Measurements from ENCODE around the gene C20orf204. TPM values are rescaled to one million over a fixed set of nuclear protein-coding genes. Genes with fewer than 3 reads are reported as not detected.
A peak's percentile ranks its signal among the peaks of the same experiment; 100 is the strongest.

Gene C20orf204
- total RNA-seq, 1 donor from 2014 or later, result 0.98 TPM

DNA sequence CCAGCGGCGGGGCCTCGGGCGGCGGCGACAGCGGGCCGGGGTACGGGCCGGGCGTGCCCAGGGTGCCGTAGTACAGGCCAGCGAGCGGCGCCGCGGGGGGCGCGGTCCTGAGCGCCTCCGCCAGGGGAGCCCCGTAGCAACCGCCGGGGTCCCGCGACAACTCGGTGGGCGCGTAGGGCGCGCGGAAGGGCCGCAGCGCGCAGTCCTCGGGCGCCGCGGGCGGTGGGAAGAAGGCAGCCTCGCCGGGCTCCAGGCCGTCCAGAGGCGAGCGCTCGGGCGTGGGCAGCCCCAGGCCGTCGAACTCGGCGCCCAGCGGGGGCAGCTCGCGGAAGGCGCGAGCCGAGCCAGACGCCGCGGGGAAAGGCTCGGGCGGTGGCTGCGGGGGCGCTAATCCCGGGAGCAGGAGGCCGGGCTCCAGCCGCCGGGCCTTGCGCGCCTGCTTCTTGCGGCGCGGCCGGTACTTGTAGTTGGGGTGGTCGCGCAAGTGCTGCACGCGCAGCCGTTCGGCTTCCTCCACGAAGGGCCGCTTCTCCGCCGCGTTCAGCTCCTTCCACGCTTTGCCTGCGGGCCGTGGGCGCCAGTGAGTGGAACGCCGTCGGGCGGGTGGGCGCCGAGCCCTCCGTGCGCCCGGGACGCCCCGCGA is 12.5 kb downstream of the C20orf204 start:
- H3K27me3 ChIP-seq, result peaks cover 8% of the 10 kb centered on the region
- peak overlapping the region; percentile 39 to 42 for H3K4me3 ChIP-seq

DNA sequence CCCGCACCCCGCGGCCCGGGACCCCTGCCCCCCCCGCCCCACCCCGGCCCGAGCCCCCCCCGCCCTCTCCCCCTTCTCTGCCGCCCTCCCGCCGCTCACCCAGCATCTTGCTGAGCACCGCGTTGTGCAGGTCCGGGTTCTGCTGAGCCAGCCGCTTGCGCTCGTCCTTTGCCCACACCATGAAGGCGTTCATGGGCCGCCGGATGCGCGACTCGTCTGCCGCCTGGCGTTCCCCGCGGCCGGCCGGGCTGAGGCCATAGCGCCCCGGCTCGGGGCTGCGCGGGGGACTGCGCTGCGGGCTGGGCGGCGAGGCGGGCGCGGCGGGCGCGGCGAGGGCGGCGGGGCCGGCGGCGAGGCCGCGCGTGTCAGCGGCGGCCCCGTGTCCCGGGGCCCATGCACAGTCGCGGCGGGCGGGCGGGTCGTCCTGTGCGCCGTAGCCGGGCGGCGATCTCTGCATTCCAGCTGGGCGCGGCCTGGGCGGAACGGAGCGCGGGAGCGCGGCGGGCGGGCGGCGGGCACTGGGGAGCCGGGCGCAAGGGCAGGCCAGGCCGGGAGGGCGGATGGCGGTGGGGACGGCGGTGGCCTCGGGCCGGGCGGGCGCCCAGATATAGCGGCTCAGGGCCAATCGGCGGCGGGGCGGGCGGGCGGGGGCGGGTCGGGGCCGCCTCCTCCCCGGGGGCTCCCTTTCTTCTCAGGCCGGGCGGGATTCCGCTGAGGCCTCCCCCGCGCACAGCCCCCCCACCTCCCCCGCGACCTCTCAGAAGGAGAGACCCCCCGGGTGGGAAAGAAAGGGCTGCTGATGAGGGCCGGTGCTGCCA is 13.3 kb downstream of the C20orf204 start, which contains the start of gene SOX18:
SOX18 (minus strand) TSS at position 580 of the 818 bp plus-strand sequence; CDS start at position 457, 123 bp downstream.
- no peaks in the 10 kb centered on the region for H3K36me3 ChIP-seq
- peak within 1 kb of the TSS; percentile 39 to 42 for H3K4me3 ChIP-seq
- no peak within 1 kb of the TSS for H3K27ac ChIP-seq
- peaks cover 20% of the 10 kb centered on the region for H3K4me1 ChIP-seq
- H3K27me3 ChIP-seq, result peaks cover 8% of the 10 kb centered on the region
- TF ChIP-seq POLR2A (IDR thresholded peaks at IDR 0.05) (no peak), POLR2AphosphoS5 (IDR thresholded peaks at IDR 0.05; ENCODE audit: insufficient read depth in 1 of 2, low read depth in 1 of 2) (no peak)
- TF ChIP-seq, protein P1, sequence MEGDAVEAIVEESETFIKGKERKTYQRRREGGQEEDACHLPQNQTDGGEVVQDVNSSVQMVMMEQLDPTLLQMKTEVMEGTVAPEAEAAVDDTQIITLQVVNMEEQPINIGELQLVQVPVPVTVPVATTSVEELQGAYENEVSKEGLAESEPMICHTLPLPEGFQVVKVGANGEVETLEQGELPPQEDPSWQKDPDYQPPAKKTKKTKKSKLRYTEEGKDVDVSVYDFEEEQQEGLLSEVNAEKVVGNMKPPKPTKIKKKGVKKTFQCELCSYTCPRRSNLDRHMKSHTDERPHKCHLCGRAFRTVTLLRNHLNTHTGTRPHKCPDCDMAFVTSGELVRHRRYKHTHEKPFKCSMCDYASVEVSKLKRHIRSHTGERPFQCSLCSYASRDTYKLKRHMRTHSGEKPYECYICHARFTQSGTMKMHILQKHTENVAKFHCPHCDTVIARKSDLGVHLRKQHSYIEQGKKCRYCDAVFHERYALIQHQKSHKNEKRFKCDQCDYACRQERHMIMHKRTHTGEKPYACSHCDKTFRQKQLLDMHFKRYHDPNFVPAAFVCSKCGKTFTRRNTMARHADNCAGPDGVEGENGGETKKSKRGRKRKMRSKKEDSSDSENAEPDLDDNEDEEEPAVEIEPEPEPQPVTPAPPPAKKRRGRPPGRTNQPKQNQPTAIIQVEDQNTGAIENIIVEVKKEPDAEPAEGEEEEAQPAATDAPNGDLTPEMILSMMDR (IDR thresholded peaks at IDR 0.05), result no peak
- no peak for DNase-seq (ENCODE audit: extremely low spot score in 2 of 2)
- intact Hi-C loops (cut with DNase I), result no loop called here
- H3K9me3 ChIP-seq, result no peaks in the 10 kb centered on the region

More for the DNA sequence above, 12.5 kb downstream of the C20orf204 start:
- intact Hi-C loops (cut with DNase I), result no loop called here
- Histone ChIP-seq H3K9me3 (no peaks in the 10 kb centered on the region), H3K27ac (no peak overlapping the region), H3K4me1 (peaks cover 18% of the 10 kb centered on the region), H3K36me3 (no peaks in the 10 kb centered on the region)
- TF ChIP-seq, protein P1 (IDR thresholded peaks at IDR 0.05), result no peak
- TF ChIP-seq POLR2A (IDR thresholded peaks at IDR 0.05) (no peak), POLR2AphosphoS5 (IDR thresholded peaks at IDR 0.05; ENCODE audit: insufficient read depth in 1 of 2, low read depth in 1 of 2) (no peak)
- DNase-seq (ENCODE audit: extremely low spot score in 2 of 2), result no peak

DNA sequence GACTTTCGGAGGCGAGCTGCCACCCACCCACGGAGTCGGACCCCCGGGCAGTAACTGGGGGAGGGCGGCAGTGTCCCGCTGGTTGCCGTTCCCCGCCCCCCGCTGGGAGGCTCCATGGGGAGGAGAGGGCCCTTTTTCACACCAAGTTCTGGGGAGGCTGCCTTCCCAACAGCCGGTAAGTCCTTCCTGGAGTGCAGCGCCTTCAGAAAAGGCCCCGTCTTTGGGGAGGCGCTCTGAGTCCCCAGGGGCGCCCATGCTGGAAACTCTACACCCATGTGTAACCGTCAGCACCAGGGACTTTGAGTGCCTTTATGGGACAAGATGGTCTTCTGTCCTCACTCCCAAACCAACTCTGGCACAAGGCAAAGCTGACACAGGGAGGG is 13.9 kb downstream of the C20orf204 start:
- peak overlapping the region; percentile 28 to 42 for H3K4me3 ChIP-seq
- no peaks in the 10 kb centered on the region for H3K9me3 ChIP-seq
- no peak for DNase-seq (ENCODE audit: extremely low spot score in 2 of 2)
- H3K36me3 ChIP-seq, result no peaks in the 10 kb centered on the region
- no peak for TF ChIP-seq POLR2A (IDR thresholded peaks at IDR 0.05)
- TF ChIP-seq POLR2AphosphoS5 (IDR thresholded peaks at IDR 0.05; ENCODE audit: insufficient read depth in 1 of 2, low read depth in 1 of 2), result no peak
- TF ChIP-seq, protein P1 (IDR thresholded peaks at IDR 0.05), result no peak
- no peak overlapping the region for H3K27ac ChIP-seq
- peaks cover 20% of the 10 kb centered on the region for H3K4me1 ChIP-seq
- intact Hi-C loops (cut with DNase I), result no loop called here
- peaks cover 8% of the 10 kb centered on the region for H3K27me3 ChIP-seq

DNA sequence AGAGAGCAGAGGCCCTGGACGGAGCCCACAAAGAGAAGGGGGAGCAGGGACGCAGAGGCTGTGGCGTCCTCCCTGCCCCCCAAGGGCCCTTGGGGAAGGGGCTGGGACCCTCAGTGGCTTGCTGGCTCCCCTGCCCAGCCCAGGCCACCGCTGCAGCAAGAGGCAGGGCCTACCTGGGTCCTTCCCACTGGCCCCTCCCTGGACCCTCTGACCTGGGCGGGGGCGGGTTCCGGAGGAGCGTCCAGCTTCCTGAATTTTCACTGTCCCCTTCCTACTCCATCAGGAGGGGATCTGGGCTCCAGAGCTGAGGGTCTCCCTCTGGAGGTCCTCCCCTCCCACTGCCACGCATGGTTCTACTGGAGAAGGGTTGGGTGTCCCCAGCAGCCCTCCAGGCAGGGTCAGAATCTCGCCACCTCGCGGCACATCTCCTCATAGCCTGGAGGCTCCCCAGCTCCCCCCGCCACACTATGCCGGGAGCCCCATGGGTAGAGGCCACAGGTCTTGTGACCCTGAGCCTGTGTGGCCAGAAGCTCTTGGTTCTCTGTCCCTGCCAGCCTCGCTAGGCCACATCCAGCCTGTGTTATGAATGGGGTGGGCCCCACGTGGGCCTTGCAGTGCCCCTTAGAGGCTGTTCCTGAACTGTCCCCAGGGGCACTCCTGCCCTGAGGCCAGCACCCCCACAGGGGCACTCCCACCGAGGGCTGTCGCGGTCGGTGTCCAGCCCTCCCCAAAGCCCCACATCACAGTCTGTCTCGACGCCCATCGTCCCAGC is 14.5 kb downstream of the C20orf204 start:
- intact Hi-C loops (cut with DNase I), result no loop called here
- TF ChIP-seq POLR2A (IDR thresholded peaks at IDR 0.05) (no peak), POLR2AphosphoS5 (IDR thresholded peaks at IDR 0.05; ENCODE audit: insufficient read depth in 1 of 2, low read depth in 1 of 2) (no peak)
- TF ChIP-seq, protein P1 (IDR thresholded peaks at IDR 0.05), result no peak
- Histone ChIP-seq H3K9me3 (no peaks in the 10 kb centered on the region), H3K27ac (peak overlapping the region; percentile 13), H3K4me1 (peaks cover 25% of the 10 kb centered on the region), H3K27me3 (peaks cover 8% of the 10 kb centered on the region), H3K36me3 (no peaks in the 10 kb centered on the region), H3K4me3 (peak overlapping the region in 1 of 2 donors; percentile 28)
- no peak for DNase-seq (ENCODE audit: extremely low spot score in 2 of 2)

Measured in vagina (tissue), 2 donors.